ENCODE measurements around the gene LRRK1. TPM values are rescaled to one million over a fixed set of nuclear protein-coding genes. Genes with fewer than 3 reads are reported as not detected.

Gene LRRK1
- polyA plus RNA-seq, 2 of the 4 experiments (the other 2 are of a cell fraction) = 12.2 to 17.7 TPM

- Histone ChIP-seq H3K4me3 (no peak overlapping the region), H3K9me3 (no peaks in the 10 kb centered on the region), H3K27ac (no peak overlapping the region), H3K4me1 (peaks cover 8% of the 10 kb centered on the region; the same call in 2 of the 3 replicates), H3K4me2 (no peak overlapping the region)
- no peak for FAIRE-seq
- no peak for TF ChIP-seq ZNF302 (CRISPR knock-in tag; IDR thresholded peaks at IDR 0.05)
- TF ChIP-seq POLR2AphosphoS2 (conservative IDR thresholded peaks at IDR 0.05; ENCODE audit: low read length) = no peak
- no peak for TF ChIP-seq EP300 (IDR thresholded peaks at IDR 0.05)
- TF ChIP-seq BHLHE40 (IDR thresholded peaks at IDR 0.05; ENCODE audit: low read depth, low read length) = no peak
- TF ChIP-seq BCL3 (IDR thresholded peaks at IDR 0.05) = no peak
- no peak for TF ChIP-seq RNF2 (IDR thresholded peaks at IDR 0.05; ENCODE audit: borderline replicate concordance, low read depth)
- TF ChIP-seq ATOH8 (CRISPR knock-in tag; IDR thresholded peaks at IDR 0.05; ENCODE audit: low read depth) = no peak
- TF ChIP-seq SMC3 (IDR thresholded peaks at IDR 0.05) = no peak
- no peak for TF ChIP-seq CBX8 (IDR thresholded peaks at IDR 0.05)
- TF ChIP-seq ZFP36 (IDR thresholded peaks at IDR 0.05; ENCODE audit: borderline replicate concordance, partially characterized antibody) = no peak
- no peak for TF ChIP-seq USF2 (IDR thresholded peaks at IDR 0.05)
- no peak for TF ChIP-seq RAD21 (conservative IDR thresholded peaks at IDR 0.05 in 1 of 2, IDR thresholded peaks at IDR 0.05 in 1 of 2)
- TF ChIP-seq CBX2 (IDR thresholded peaks at IDR 0.05; ENCODE audit: borderline replicate concordance, low read depth) = no peak
- no peak for TF ChIP-seq HOXA7 (CRISPR knock-in tag; IDR thresholded peaks at IDR 0.05)
- no peak for TF ChIP-seq HMGXB4 (CRISPR knock-in tag; IDR thresholded peaks at IDR 0.05; ENCODE audit: borderline replicate concordance)
- no peak for TF ChIP-seq RCOR1 (IDR thresholded peaks at IDR 0.05; ENCODE audit: low read depth, low read length)
- POLR2A ChIA-PET = no interaction called here
- 84% methylated on average over 9 of the region's 10 CpGs for WGBS (ENCODE audit: missing lambda C conversion rate)
- DNase-seq (ENCODE audit: low read depth in 1 of 2, low spot score in 1 of 2) = no peak
- CTCF ChIA-PET = interaction anchor here (1.1 kb wide), 1 partner anchor 8 kb away, joined by 3 read pairs; no protein-coding TSS in a partner anchor
- no peak for ATAC-seq
Measured at GRCh38 chr15:101108461-101108775, 189.3 kb downstream of the LRRK1 start.

- ChIA-PET CTCF (interaction anchor here (1.0 to 1.1 kb wide), 2 partner anchors 9 to 48 kb away, joined by 3 read pairs; no protein-coding TSS in a partner anchor), POLR2A (no interaction called here)
- 76% methylated on average over 7 of the region's 7 CpGs for WGBS (ENCODE audit: missing lambda C conversion rate)
- ATAC-seq (no peak), DNase-seq (ENCODE audit: low read depth in 1 of 2, low spot score in 1 of 2) (no peak), FAIRE-seq (no peak)
- no peak overlapping the region for H3K4me2 ChIP-seq
- H3K9me3 ChIP-seq = no peaks in the 10 kb centered on the region
- peaks cover 8% of the 10 kb centered on the region; the same call in 2 of the 3 replicates for H3K4me1 ChIP-seq
- TF ChIP-seq BCL3 (IDR thresholded peaks at IDR 0.05) (no peak), PBX3 (IDR thresholded peaks at IDR 0.05) (no peak), ZC3H11A (IDR thresholded peaks at IDR 0.05) (no peak), SREBF2 (IDR thresholded peaks at IDR 0.05) (no peak), JUNB (IDR thresholded peaks at IDR 0.05) (no peak), FOXS1 (CRISPR knock-in tag; IDR thresholded peaks at IDR 0.05) (no peak), NPAS2 (CRISPR knock-in tag; IDR thresholded peaks at IDR 0.05; ENCODE audit: borderline replicate concordance) (no peak), MAFK (IDR thresholded peaks at IDR 0.05; ENCODE audit: partially characterized antibody) (no peak), CBX2 (IDR thresholded peaks at IDR 0.05; ENCODE audit: borderline replicate concordance, low read depth) (no peak), JUN (IDR thresholded peaks at IDR 0.05) (no peak), REST (IDR thresholded peaks at IDR 0.05) (no peak), RNF2 (IDR thresholded peaks at IDR 0.05; ENCODE audit: borderline replicate concordance, low read depth) (no peak), CBX8 (IDR thresholded peaks at IDR 0.05) (no peak), HOXB5 (CRISPR knock-in tag; IDR thresholded peaks at IDR 0.05) (no peak)
- H3K27ac ChIP-seq = no peak overlapping the region
- H3K4me3 ChIP-seq = no peak overlapping the region
Measured at GRCh38 chr15:101108791-101109190, 189.6 kb downstream of the LRRK1 start.

All from A549 (cell line).